PC-9 (cell line): Measurements from ENCODE around the gene SLC9C1. TPM values are rescaled to one million over a fixed set of nuclear protein-coding genes. Genes with fewer than 3 reads are reported as not detected.

Experiments used
- BruUV-seq: library from RNA; stranded (reverse); fragments of 400-500 nt; replicated peaks from 2 replicates; lab custom pipeline; 2021; lab: Mats Ljungman, UMichigan
- CTCF ChIA-PET: fragments of 300-600 bp; sonication (Branson Sonifier 250); formaldehyde crosslinking; loops from one replicate; lab custom pipeline; 2022; ENCODE audit warnings: antibody characterized with exemption; lab: Charles Lee
- POLR2A ChIA-PET: fragments of 300-600 bp; sonication (Branson Sonifier 250); formaldehyde crosslinking; loops from one replicate; lab custom pipeline; 2022; ENCODE audit warnings: antibody characterized with exemption; ENCODE audit not compliant: unreplicated experiment; lab: Charles Lee
- DNase-seq, 2 experiments: peaks; one replicate each; pipeline versions ENCODE4 v3.0.0 to v3.0.0-alpha.2; 2015 to 2022; ENCODE audit warnings: mixed read lengths in 1 of 2
- H2AFZ ChIP-seq: fragments of 200-600 bp; sonication (generic); 2 replicates; pipeline ENCODE4 v1.8.1; 2017; ENCODE audit warnings: antibody characterized with exemption
- H3F3A ChIP-seq: fragments of 200-600 bp; sonication (generic); 2 replicates; pipeline ENCODE4 v1.8.1; 2017; ENCODE audit warnings: antibody characterized with exemption, mild to moderate bottlenecking, low read depth; ENCODE audit not compliant: insufficient read depth
- H3K27ac ChIP-seq: fragments of 200-600 bp; sonication (generic); 2 replicates; pipeline ENCODE4 v1.6.1; 2016; ENCODE audit warnings: mixed run types
- H3K27me3 ChIP-seq: fragments of 200-600 bp; sonication (generic); 2 replicates; pipeline ENCODE4 v1.6.1; 2016; ENCODE audit warnings: low read depth, mixed run types; ENCODE audit not compliant: insufficient read depth
- H3K36me3 ChIP-seq: fragments of 200-600 bp; sonication (generic); 2 replicates; pipeline ENCODE4 v1.6.1; 2016; ENCODE audit warnings: low read depth, mixed run types
- H3K4me1 ChIP-seq: fragments of 200-600 bp; sonication (generic); replicated peaks from 2 replicates; pipeline ENCODE4 v1.6.1; 2016; ENCODE audit warnings: mixed run types; ENCODE audit not compliant: insufficient read depth
- H3K4me2 ChIP-seq: fragments of 200-600 bp; sonication (generic); 2 replicates; pipeline ENCODE4 v1.6.1; 2017; ENCODE audit warnings: mixed run types
- H3K4me3 ChIP-seq: fragments of 200-600 bp; sonication (generic); 2 replicates; pipeline ENCODE4 v1.6.1; 2016; ENCODE audit warnings: mixed run types
- H3K79me2 ChIP-seq: fragments of 200-600 bp; sonication (generic); 2 replicates; pipeline ENCODE4 v1.6.1; 2017; ENCODE audit warnings: low read depth, mixed run types
- H3K9me2 ChIP-seq: fragments of 200-600 bp; sonication (generic); 2 replicates; pipeline ENCODE4 v1.8.1; 2017; ENCODE audit warnings: mild to moderate bottlenecking; ENCODE audit not compliant: insufficient read depth
- H3K9me3 ChIP-seq: fragments of 200-600 bp; sonication (generic); 2 replicates; pipeline ENCODE4 v1.8.1; 2016; ENCODE audit warnings: low read depth; ENCODE audit not compliant: insufficient read depth
- H4K20me1 ChIP-seq: fragments of 200-600 bp; sonication (generic); 2 replicates; pipeline ENCODE4 v1.8.1; 2017; ENCODE audit not compliant: insufficient read depth
- CTCF ChIP-seq: fragments of 200-600 bp; sonication (generic); conservative IDR thresholded peaks from 2 replicates; pipeline ENCODE4 v1.6.1; 2017; ENCODE audit warnings: mixed run types, antibody characterized with exemption, mild to moderate bottlenecking, moderate library complexity
- EZH2 ChIP-seq: fragments of 200-600 bp; sonication (generic); IDR thresholded peaks from 2 replicates; pipeline ENCODE4 v1.8.0; 2017; ENCODE audit warnings: antibody characterized with exemption, low read depth
- intact Hi-C: fragments of 100-400 bp; cut with micrococcal nuclease; formaldehyde crosslinking; loops from one replicate; pipeline ENCODE4 v1.10.0; 2022; ENCODE audit not compliant: unreplicated experiment
- total RNA-seq: library from RNA; stranded (reverse); gene quantifications from 2 replicates; pipeline ENCODE4 v1.2.3, GENCODE V29; 2021

SLC9C1 gene
- total RNA-seq, 1 experiment from 2014 or later: not detected

GRCh38 chr3:112136046-112136445 is 158.0 kb downstream of the SLC9C1 start:
- H3K9me2 ChIP-seq: no peaks in the 10 kb centered on the region
- no peak for DNase-seq
- no peaks in the 10 kb centered on the region for H3K79me2 ChIP-seq
- BruUV-seq: no TSS peak
- no peak overlapping the region for H3K4me2 ChIP-seq
- H3K27me3 ChIP-seq: no peaks in the 10 kb centered on the region
- H3K9me3 ChIP-seq: no peaks in the 10 kb centered on the region
- TF ChIP-seq CTCF (no peak), EZH2 (no peak)
- no peak overlapping the region for H3K27ac ChIP-seq
- no peak overlapping the region for H3K4me3 ChIP-seq
- H2AFZ ChIP-seq: no peak overlapping the region
- H3K36me3 ChIP-seq: no peaks in the 10 kb centered on the region
- peaks cover 10% of the 10 kb centered on the region; the same call in 1 of the 2 replicates for H3K4me1 ChIP-seq
- CTCF ChIA-PET: interaction anchor here (0.5 kb wide), 1 partner anchor 365 kb away, joined by 4 read pairs; no protein-coding TSS in a partner anchor
- no peaks in the 10 kb centered on the region for H4K20me1 ChIP-seq
- intact Hi-C loops: loop anchor here (5.0 kb wide), 2 partner anchors 191 to 396 kb away; no protein-coding TSS in a partner anchor
- H3F3A ChIP-seq: no peaks in the 10 kb centered on the region
- POLR2A ChIA-PET: no interaction called here

- no peak overlapping the region for H3K4me3 ChIP-seq
- TF ChIP-seq CTCF (no peak), EZH2 (no peak)
- no peaks in the 10 kb centered on the region for H3K9me3 ChIP-seq
- ChIA-PET POLR2A (no interaction called here), CTCF (no interaction called here)
- intact Hi-C loops: loop anchor here (5.0 kb wide), 2 partner anchors 193 to 398 kb away; no protein-coding TSS in a partner anchor
- no peaks in the 10 kb centered on the region for H3K79me2 ChIP-seq
- no peaks in the 10 kb centered on the region; the same call in 1 of the 2 replicates for H3F3A ChIP-seq
- H4K20me1 ChIP-seq: no peaks in the 10 kb centered on the region
- H3K4me2 ChIP-seq: peak overlapping the region; percentile 1; the same call in 1 of the 2 replicates
- DNase-seq: peak; percentile 11 to 67
- no TSS peak for BruUV-seq
- H3K36me3 ChIP-seq: no peaks in the 10 kb centered on the region
- no peak overlapping the region for H2AFZ ChIP-seq
- no peaks in the 10 kb centered on the region for H3K27me3 ChIP-seq
- H3K9me2 ChIP-seq: no peaks in the 10 kb centered on the region
- H3K4me1 ChIP-seq: peaks cover 17% of the 10 kb centered on the region
- H3K27ac ChIP-seq: no peak overlapping the region
These were observed 159.5 kb downstream of the SLC9C1 start for GRCh38 chr3:112134335-112135124.

GRCh38 chr3:112133626-112134334 is 160.2 kb downstream of the SLC9C1 start:
- no peaks in the 10 kb centered on the region for H3K79me2 ChIP-seq
- no peak for DNase-seq
- POLR2A ChIA-PET: interaction anchor here (0.6 kb wide), 1 partner anchor 668 kb away, joined by 4 read pairs; no protein-coding TSS in a partner anchor
- peaks cover 25% of the 10 kb centered on the region for H3K4me1 ChIP-seq
- H3F3A ChIP-seq: peaks cover 4% of the 10 kb centered on the region; the same call in 1 of the 2 replicates
- no peak overlapping the region for H3K27ac ChIP-seq
- H3K9me2 ChIP-seq: no peaks in the 10 kb centered on the region
- H3K4me2 ChIP-seq: no peak overlapping the region
- CTCF ChIA-PET: no interaction called here
- no TSS peak for BruUV-seq
- no peak overlapping the region for H2AFZ ChIP-seq
- intact Hi-C loops: no loop called here
- no peaks in the 10 kb centered on the region for H3K36me3 ChIP-seq
- no peaks in the 10 kb centered on the region for H3K9me3 ChIP-seq
- H4K20me1 ChIP-seq: no peaks in the 10 kb centered on the region
- no peak overlapping the region for H3K4me3 ChIP-seq
- H3K27me3 ChIP-seq: no peaks in the 10 kb centered on the region
- TF ChIP-seq CTCF (no peak), EZH2 (no peak)
